NOMO-1 treated with DMSO at 0.1 percent for 48 hours (cell line): ENCODE results near the gene ZNF827.
A peak's percentile ranks its signal among the peaks of the same experiment; 100 is the strongest.

ENCODE experiments used
- DNase-seq: peaks from one replicate; lab custom pipeline; 2025; ENCODE audit not compliant: unreplicated experiment; lab: John Stamatoyannopoulos, UW

The ZNF827 gene

GRCh38 chr4:145934434-145935047 lies 4.1 kb downstream of the ZNF827 start:
- peak; percentile 46 for DNase-seq

- DNase-seq: no peak
These were observed 5.5 kb downstream of the ZNF827 start for GRCh38 chr4:145933134-145933533.

- no peak for DNase-seq
These were observed 7.2 kb downstream of the ZNF827 start for GRCh38 chr4:145931403-145931802.

GRCh38 chr4:145930592-145930991 lies 8.0 kb downstream of the ZNF827 start:
- DNase-seq: no peak

DNA sequence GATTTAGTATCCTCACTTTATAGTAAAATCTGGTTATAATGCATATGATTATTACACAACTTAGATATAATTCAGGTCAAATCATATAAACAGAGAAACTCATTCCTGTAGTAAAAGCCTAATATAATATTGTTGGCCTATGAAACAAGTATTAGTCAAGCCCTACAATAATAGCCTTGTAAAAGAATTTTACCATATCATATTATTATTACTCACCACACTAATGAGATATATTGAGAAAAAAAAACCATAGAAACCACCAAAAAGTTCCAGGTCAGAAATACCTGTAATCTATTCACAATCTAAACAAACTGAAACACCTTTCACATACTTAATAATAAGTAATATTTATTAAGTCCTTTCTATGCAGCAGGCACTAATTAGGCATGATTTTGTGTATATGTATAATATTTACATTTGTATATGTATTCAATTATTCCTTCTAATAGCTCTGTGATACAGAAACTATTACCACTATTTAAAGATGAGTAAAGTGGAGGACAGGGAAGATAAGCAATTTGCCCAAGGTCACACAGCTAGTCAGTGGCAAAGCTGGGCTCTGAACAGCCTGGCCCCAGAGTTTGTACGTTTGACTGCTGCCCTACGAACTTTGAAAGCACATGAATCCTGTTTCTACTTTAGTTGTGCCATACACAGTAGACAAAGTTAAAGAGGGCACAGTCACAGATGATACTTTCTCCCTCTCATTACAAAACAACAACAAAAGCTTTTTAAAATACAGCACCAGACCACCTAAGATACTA lies 9.0 kb downstream of the ZNF827 start:
- no peak for DNase-seq

DNA sequence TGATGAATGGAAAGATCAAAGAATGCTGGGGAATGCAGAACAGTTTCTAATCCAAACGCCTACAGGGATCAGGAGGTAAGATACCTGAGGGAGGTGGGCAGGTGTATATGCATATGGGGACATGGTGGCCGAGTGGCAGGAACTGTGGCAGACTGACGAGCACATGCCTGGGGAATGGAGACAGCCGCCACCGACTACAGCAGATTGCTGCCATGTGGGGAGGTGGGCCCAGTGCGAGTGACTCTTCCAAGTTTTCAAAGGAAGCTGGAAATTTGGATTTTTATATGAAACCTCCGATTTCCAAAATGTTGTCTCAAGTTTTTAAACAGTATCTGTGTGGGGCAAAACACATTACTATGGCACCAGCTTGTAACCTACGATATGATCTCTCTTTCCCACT lies 9.9 kb downstream of the ZNF827 start:
- no peak for DNase-seq

GRCh38 chr4:145927030-145927429 lies 11.6 kb downstream of the ZNF827 start:
- DNase-seq: no peak

DNA sequence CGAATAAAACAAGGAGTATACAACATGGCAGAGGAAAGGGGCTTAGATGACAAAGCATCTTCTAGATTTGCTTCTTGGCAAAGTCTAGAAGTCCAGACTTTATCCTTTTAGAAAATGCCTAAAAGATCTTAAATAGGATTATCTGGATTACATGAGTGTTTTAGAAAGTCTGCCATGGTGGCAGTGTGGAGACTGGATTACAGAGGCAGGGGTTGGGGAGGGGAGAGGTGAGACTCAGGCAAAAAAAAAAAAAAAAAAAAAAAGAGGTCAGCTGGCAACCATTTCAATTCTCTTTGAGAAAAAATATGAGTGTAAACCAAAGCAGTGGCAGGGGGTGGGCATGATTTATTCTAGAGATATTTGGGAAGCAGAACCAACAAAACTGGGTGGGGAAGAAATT lies 17.4 kb downstream of the ZNF827 start:
- no peak for DNase-seq

GRCh38 chr4:145920205-145920604 lies 18.4 kb downstream of the ZNF827 start:
- DNase-seq: no peak

DNA sequence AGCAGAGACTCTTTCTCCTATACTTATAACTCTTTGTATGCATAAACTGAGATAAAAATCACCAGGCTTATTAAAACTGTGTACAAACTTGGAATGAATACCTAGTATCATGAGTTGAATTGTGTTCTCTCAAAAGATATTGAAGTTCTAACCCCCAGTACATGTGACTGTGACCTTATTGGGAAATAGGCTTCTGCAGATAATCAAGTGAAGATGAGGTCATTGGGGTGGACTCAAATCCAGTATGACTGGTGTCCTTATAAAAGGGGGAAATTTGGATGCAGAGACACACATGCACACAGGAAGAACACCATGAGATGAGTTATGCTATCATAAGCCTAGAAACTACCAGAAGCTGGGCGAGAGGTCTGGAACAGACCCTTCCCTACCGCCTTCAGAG lies 26.2 kb downstream of the ZNF827 start:
- no peak for DNase-seq

DNA sequence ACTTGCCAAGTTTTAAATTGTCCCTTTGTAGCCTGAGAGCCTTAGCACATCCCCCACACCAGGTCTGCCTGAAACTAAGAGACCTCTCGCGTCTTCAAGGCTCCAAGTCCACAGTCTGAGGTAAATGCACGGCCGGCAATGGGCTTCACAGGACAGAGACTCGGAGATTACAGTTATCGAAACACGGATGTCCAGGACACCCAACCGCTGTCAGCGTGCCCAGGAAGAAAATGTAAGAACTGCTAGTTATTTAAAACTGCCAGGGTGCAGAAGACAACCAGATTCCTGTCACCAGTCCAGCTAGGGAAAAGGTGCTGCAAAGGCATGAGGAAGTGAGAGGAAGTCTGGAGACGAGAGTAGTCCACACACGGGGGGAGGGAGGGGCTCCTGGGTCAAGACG lies 28.9 kb downstream of the ZNF827 start:
- DNase-seq: no peak

DNA sequence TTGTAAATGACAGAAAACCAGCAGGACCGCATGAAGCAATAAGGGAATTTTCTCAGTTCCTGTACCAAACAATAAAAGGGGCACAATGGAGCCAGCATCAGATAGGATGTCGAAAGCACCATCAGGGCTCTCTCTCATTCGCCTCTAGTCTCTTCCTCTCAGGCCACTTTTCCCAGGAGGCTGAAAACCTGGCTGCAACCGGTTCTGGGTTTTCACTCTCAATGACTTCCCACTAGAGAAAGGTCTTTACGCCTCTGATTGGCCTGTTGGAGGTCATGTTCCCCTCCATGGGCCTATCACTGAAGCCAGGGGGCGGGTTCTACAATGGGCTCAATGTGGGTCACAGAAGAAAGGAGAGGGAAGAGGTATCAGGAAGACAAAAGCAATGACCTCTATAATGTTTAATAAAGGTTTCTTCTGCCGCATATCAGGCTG lies 29.3 kb downstream of the ZNF827 start:
- DNase-seq: no peak

- no peak for DNase-seq
These were observed 30.8 kb downstream of the ZNF827 start for GRCh38 chr4:145907812-145908211.

DNA sequence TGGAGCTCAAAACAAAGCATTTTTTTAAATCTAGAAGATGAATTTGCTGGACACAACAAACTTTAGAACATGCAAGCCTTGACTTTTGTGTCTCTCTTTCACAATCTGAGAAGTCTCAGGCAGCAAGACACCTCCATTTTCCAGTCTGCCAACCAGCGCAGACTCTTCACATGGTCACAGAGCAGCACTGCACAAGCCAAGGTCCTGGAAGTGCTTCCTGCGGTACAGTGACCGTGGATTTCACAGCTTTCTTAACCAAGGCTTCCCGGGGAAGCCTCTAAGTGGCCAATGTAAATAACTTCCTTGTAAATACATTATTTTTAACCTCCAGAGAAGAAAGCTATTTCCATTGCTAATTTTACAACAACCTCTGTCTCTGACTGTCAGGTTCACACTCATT lies 31.2 kb downstream of the ZNF827 start:
- DNase-seq: no peak

GRCh38 chr4:145904413-145905177 lies 34.0 kb downstream of the ZNF827 start:
- DNase-seq: no peak

DNA sequence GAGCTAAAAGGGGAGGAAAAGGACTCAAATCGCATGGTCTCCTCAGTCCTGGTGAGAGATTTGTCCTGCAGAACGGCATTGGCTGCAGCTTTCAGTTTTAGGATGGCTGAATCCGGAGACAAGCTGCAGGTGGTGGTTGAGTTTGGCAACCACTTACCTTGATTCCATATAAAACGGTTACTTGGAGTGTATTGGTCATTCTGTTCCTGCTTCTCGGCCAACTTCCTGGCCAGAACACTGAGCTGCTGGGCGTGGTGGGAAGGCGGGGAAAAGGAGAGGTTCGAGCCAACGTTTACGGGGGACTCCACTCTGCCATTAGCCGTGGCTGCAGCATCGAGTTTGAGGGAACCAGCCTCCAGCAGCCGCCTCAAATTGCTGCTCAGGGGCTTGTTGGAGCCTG lies 36.1 kb downstream of the ZNF827 start:
- no peak for DNase-seq

GRCh38 chr4:145899886-145900460 lies 38.6 kb downstream of the ZNF827 start:
- no peak for DNase-seq

GRCh38 chr4:145898926-145899531 lies 39.6 kb downstream of the ZNF827 start:
- no peak for DNase-seq

DNA sequence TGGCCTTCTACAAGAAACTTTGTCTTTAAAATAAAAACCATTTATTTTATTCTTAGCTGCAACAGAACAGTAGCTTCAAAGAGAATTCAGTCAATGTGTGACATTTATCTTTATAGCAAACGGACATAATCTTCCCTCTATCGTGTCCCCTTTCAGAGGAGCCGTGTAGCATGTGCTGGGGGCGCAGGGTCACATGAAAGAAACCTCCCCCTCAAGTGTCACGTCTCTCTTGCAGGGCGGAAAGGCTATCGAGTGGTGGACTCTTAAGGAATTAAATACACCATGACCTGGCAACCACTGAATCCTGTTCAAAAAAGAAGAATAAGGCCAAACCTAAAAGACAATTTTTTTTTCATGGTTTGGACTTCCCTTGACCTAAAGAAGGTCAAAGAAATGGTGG lies 40.2 kb downstream of the ZNF827 start:
- DNase-seq: no peak

GRCh38 chr4:145895056-145895455 lies 43.6 kb downstream of the ZNF827 start:
- DNase-seq: no peak

- no peak for DNase-seq
These were observed 46.7 kb downstream of the ZNF827 start for GRCh38 chr4:145891958-145892357.
